Measurements from ENCODE around the gene FAR2.

The FAR2 gene

DNA sequence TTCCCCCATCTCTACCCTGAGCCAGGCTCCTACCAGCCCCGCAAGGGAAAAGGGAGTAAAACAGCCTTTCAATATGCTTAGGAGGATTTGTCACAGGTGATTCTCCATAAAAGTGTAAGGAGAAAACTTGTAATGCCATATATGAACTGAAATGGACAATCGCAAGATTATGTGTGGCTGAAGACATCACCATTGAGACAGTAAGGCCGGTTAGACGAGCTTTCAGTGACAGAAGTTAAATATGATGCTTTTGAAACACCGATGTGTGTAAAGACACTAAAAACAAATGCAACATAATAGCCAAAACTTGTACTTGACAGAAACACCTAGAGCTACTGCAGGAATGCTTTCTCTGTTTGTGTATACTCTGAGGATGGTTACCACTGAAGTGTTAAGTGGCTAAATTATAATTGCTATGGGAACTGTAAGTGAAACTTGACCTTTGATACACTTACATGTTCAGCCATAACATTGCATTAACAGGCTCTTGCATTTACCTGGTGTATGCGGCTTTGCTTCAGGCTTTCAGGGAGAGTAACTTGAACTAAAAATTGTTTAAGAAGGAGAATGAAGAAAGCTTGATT, 42.3 kb downstream of the FAR2 start:
- Histone ChIP-seq H3K9me3 (ENCODE audit: control insufficient read depth, low read length) (no peaks in the 10 kb centered on the region), H3K4me2 (ENCODE audit: low read length, poor library complexity, severe bottlenecking) (no peak overlapping the region), H3K4ac (ENCODE audit: low read depth in 1 of 2, low read length in 2 of 2) (no peak overlapping the region), H3K27ac (ENCODE audit: low read length, poor library complexity, severe bottlenecking) (no peak overlapping the region), H4K8ac (ENCODE audit: low read length) (no peak overlapping the region), H3K9ac (ENCODE audit: low read length) (no peak overlapping the region), H3K4me3 (ENCODE audit: insufficient read depth in 1 of 2, low read depth in 1 of 2, low read length in 2 of 2) (no peak overlapping the region), H3K23ac (ENCODE audit: low read length in 2 of 2) (no peak overlapping the region), H3K18ac (ENCODE audit: low read depth in 1 of 2, low read length in 2 of 2) (no peak overlapping the region), H3K27me3 (ENCODE audit: control insufficient read depth in 1 of 2, insufficient read depth in 1 of 2, low read length in 2 of 2) (no peaks in the 10 kb centered on the region), H2BK15ac (ENCODE audit: low read depth, poor library complexity, severe bottlenecking) (no peak overlapping the region), H3K14ac (ENCODE audit: low read length in 2 of 2) (peak overlapping the region in 1 of 2 experiments; percentile 28), H3K4me1 (ENCODE audit: control insufficient read depth, insufficient read depth, low read depth, low read length) (no peaks in the 10 kb centered on the region), H2BK12ac (ENCODE audit: low read length in 2 of 2) (no peak overlapping the region), H2AK5ac (ENCODE audit: low read length, severe bottlenecking) (no peak overlapping the region), H3K79me1 (replicated peaks; ENCODE audit: low read length, poor library complexity, severe bottlenecking) (peaks cover 1% of the 10 kb centered on the region), H2BK5ac (ENCODE audit: low read depth, low read length, poor library complexity, severe bottlenecking) (no peak overlapping the region), H3K36me3 (ENCODE audit: control insufficient read depth in 1 of 2, insufficient read depth in 2 of 2, low read depth in 1 of 2, low read length in 2 of 2) (no peaks in the 10 kb centered on the region), H2BK120ac (ENCODE audit: low read depth, low read length) (no peak overlapping the region), H4K91ac (ENCODE audit: low read length) (no peak overlapping the region), H2AFZ (ENCODE audit: low read depth, low read length) (no peak overlapping the region)
- 97% methylated on average over 4 of the region's 6 CpGs for WGBS
- no peak for DNase-seq

DNA sequence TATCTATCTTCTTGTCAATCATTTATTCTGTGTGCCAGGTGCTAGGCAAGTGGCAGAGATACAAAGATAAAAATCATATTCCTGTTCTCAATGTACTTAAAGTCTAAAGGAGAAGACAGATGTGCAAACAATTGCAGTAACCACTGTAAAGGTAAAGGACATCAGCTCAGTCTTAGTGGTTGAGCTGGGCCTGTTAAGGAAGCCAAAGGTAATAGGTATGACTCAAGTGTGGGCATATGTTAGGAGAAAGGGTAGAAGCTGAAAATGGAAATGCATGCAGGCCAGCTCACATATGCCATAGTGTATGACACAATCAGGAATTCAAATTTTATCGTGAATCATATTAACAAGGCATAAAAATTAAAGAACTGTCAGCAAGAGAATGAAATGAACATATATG, 49.8 kb downstream of the FAR2 start:
- WGBS = no CpG with 5 or more reads among the region's 1 CpG
- Histone ChIP-seq H3K18ac (ENCODE audit: low read depth in 1 of 2, low read length in 2 of 2) (no peak overlapping the region), H3K79me1 (replicated peaks; ENCODE audit: low read length, poor library complexity, severe bottlenecking) (no peaks in the 10 kb centered on the region), H3K36me3 (ENCODE audit: control insufficient read depth in 1 of 2, insufficient read depth in 2 of 2, low read depth in 1 of 2, low read length in 2 of 2) (no peaks in the 10 kb centered on the region), H3K9me3 (ENCODE audit: control insufficient read depth, low read length) (no peaks in the 10 kb centered on the region), H3K4me2 (ENCODE audit: low read length, poor library complexity, severe bottlenecking) (no peak overlapping the region), H2AFZ (ENCODE audit: low read depth, low read length) (no peak overlapping the region), H3K4ac (ENCODE audit: low read depth in 1 of 2, low read length in 2 of 2) (no peak overlapping the region), H3K9ac (ENCODE audit: low read length) (no peak overlapping the region), H2BK5ac (ENCODE audit: low read depth, low read length, poor library complexity, severe bottlenecking) (no peak overlapping the region), H3K27me3 (ENCODE audit: control insufficient read depth in 1 of 2, insufficient read depth in 1 of 2, low read length in 2 of 2) (no peaks in the 10 kb centered on the region), H3K14ac (ENCODE audit: low read length in 2 of 2) (no peak overlapping the region), H2BK15ac (ENCODE audit: low read depth, poor library complexity, severe bottlenecking) (no peak overlapping the region), H3K27ac (ENCODE audit: low read length, poor library complexity, severe bottlenecking) (no peak overlapping the region), H2BK120ac (ENCODE audit: low read depth, low read length) (no peak overlapping the region), H3K4me1 (ENCODE audit: control insufficient read depth, insufficient read depth, low read depth, low read length) (peaks cover 2% of the 10 kb centered on the region), H4K91ac (ENCODE audit: low read length) (no peak overlapping the region), H2BK12ac (ENCODE audit: low read length in 2 of 2) (no peak overlapping the region), H2AK5ac (ENCODE audit: low read length, severe bottlenecking) (no peak overlapping the region), H3K4me3 (ENCODE audit: insufficient read depth in 1 of 2, low read depth in 1 of 2, low read length in 2 of 2) (no peak overlapping the region), H4K8ac (ENCODE audit: low read length) (no peak overlapping the region), H3K23ac (ENCODE audit: low read length in 2 of 2) (no peak overlapping the region)
- DNase-seq = no peak

DNA sequence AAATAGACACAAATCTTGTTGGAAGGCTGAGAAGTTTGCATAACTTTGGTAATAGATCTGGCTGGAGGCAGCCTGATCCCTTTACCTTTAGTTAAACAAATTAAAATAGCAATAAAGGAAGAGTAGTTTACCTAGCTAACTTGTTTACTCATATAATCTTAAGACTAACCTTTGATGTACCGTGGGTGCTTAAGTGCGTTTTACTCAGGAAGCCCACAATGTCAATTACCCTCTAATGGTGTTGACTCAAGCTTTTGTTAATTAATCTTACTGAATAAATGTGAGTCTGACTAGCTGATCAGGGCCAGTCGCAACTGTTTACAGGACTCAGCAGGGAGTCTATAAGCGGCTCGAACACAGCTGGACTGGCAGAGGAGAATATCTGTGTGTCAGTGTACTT, 51.5 kb downstream of the FAR2 start:
- Histone ChIP-seq H3K4me3 (ENCODE audit: insufficient read depth in 1 of 2, low read depth in 1 of 2, low read length in 2 of 2) (no peak overlapping the region), H3K4me2 (ENCODE audit: low read length, poor library complexity, severe bottlenecking) (no peak overlapping the region), H3K27me3 (ENCODE audit: control insufficient read depth in 1 of 2, insufficient read depth in 1 of 2, low read length in 2 of 2) (no peaks in the 10 kb centered on the region), H2BK12ac (ENCODE audit: low read length in 2 of 2) (no peak overlapping the region), H3K36me3 (ENCODE audit: control insufficient read depth in 1 of 2, insufficient read depth in 2 of 2, low read depth in 1 of 2, low read length in 2 of 2) (no peaks in the 10 kb centered on the region), H2AFZ (ENCODE audit: low read depth, low read length) (peak overlapping the region; percentile 14), H3K18ac (ENCODE audit: low read depth in 1 of 2, low read length in 2 of 2) (peak overlapping the region in 1 of 2 experiments; percentile 52), H3K79me1 (replicated peaks; ENCODE audit: low read length, poor library complexity, severe bottlenecking) (no peaks in the 10 kb centered on the region), H4K91ac (ENCODE audit: low read length) (no peak overlapping the region), H3K4ac (ENCODE audit: low read depth in 1 of 2, low read length in 2 of 2) (peak overlapping the region in 1 of 2 experiments; percentile 28), H3K9me3 (ENCODE audit: control insufficient read depth, low read length) (no peaks in the 10 kb centered on the region), H2AK5ac (ENCODE audit: low read length, severe bottlenecking) (no peak overlapping the region), H2BK5ac (ENCODE audit: low read depth, low read length, poor library complexity, severe bottlenecking) (no peak overlapping the region), H3K23ac (ENCODE audit: low read length in 2 of 2) (no peak overlapping the region), H3K27ac (ENCODE audit: low read length, poor library complexity, severe bottlenecking) (no peak overlapping the region), H4K8ac (ENCODE audit: low read length) (no peak overlapping the region), H3K4me1 (ENCODE audit: control insufficient read depth, insufficient read depth, low read depth, low read length) (peaks cover 2% of the 10 kb centered on the region), H2BK120ac (ENCODE audit: low read depth, low read length) (no peak overlapping the region), H2BK15ac (ENCODE audit: low read depth, poor library complexity, severe bottlenecking) (no peak overlapping the region), H3K9ac (ENCODE audit: low read length) (no peak overlapping the region), H3K14ac (ENCODE audit: low read length in 2 of 2) (no peak overlapping the region)
- no peak for DNase-seq
- 33% methylated on average over 3 of the region's 5 CpGs for WGBS

DNA sequence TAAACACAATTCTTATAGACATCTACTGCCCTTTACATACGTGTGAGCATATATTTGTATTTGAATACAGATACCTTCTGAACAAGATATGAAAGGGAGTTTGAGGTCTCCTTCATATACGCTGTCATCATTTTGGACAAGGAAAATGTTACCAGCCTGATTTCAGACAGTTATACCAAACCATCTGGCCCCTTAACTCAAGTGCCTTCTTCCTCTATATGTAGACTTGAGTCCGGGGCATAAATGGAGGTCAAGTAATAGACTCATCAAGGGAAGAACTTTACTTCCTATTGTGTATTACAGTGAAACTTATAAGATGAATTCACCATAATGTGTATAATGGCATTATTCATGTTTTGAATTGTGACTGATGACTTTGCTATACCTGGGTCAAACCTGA, 52.2 kb downstream of the FAR2 start:
- Histone ChIP-seq H2BK5ac (ENCODE audit: low read depth, low read length, poor library complexity, severe bottlenecking) (no peak overlapping the region), H3K36me3 (ENCODE audit: control insufficient read depth in 1 of 2, insufficient read depth in 2 of 2, low read depth in 1 of 2, low read length in 2 of 2) (no peaks in the 10 kb centered on the region), H3K27ac (ENCODE audit: low read length, poor library complexity, severe bottlenecking) (no peak overlapping the region), H3K4ac (ENCODE audit: low read depth in 1 of 2, low read length in 2 of 2) (no peak overlapping the region), H3K9ac (ENCODE audit: low read length) (no peak overlapping the region), H2AK5ac (ENCODE audit: low read length, severe bottlenecking) (no peak overlapping the region), H3K4me1 (ENCODE audit: control insufficient read depth, insufficient read depth, low read depth, low read length) (peaks cover 2% of the 10 kb centered on the region), H3K23ac (ENCODE audit: low read length in 2 of 2) (no peak overlapping the region), H2AFZ (ENCODE audit: low read depth, low read length) (no peak overlapping the region), H3K18ac (ENCODE audit: low read depth in 1 of 2, low read length in 2 of 2) (no peak overlapping the region), H3K4me3 (ENCODE audit: insufficient read depth in 1 of 2, low read depth in 1 of 2, low read length in 2 of 2) (no peak overlapping the region), H3K9me3 (ENCODE audit: control insufficient read depth, low read length) (no peaks in the 10 kb centered on the region), H4K8ac (ENCODE audit: low read length) (no peak overlapping the region), H2BK15ac (ENCODE audit: low read depth, poor library complexity, severe bottlenecking) (no peak overlapping the region), H3K79me1 (replicated peaks; ENCODE audit: low read length, poor library complexity, severe bottlenecking) (no peaks in the 10 kb centered on the region), H3K14ac (ENCODE audit: low read length in 2 of 2) (no peak overlapping the region), H3K4me2 (ENCODE audit: low read length, poor library complexity, severe bottlenecking) (no peak overlapping the region), H4K91ac (ENCODE audit: low read length) (no peak overlapping the region), H2BK12ac (ENCODE audit: low read length in 2 of 2) (no peak overlapping the region), H2BK120ac (ENCODE audit: low read depth, low read length) (no peak overlapping the region), H3K27me3 (ENCODE audit: control insufficient read depth in 1 of 2, insufficient read depth in 1 of 2, low read length in 2 of 2) (no peaks in the 10 kb centered on the region)
- 40% methylated on average over 1 of the region's 3 CpGs for WGBS
- peak; percentile 40 for DNase-seq

Measured in mesenchymal stem cell (in vitro differentiated cells and primary cell).